Measurements from ENCODE around the gene MEGF10.
"Not testable (repeated sequence)": the region's sequence is repeated elsewhere in the genome, so short reads cannot be mapped to it uniquely, and the experiment has no call there.

MEGF10 gene

GRCh38 chr5:127298656-127299055 lies 8.1 kb downstream of the MEGF10 start:
- DNase-seq, result no peak

DNA sequence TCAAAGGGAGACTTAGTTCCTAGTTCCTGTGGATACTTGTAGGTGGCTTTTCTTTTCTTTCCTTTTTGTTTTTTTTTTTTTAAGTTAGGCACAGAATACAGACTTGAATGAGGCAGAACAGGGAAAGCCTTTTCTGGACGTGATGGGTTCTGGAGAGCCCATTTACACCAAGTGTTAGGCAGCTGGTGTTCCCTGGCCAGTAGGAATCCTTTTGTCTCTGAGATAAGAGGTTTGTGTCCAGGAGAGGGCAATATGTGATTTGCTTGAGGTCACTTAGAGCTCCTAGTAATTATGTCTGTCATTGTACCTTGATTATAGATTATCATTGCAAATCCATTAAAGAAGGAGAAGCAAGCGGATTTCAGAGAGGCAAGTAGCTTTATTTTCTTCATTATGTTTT lies 9.1 kb downstream of the MEGF10 start:
- no peak for DNase-seq

DNA sequence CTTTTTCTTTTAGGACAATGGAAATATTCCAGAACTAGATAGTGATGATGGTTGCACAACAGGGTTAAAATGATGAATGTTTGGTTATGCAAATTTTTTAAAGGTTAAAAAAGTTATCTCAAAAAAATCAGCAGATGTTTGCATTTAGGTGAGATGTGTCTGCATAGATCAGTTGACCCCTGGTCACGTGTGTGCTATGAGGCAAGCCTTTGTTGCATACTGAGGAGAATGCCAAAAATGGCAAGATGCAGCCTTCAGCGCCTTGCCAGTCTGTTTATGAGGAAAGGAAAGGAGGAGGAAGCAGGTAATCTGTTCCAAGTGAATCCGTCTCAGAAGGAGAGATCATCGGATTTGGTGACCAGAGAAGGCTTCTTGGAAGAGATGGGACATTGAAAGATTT lies 11.9 kb downstream of the MEGF10 start:
- no peak for DNase-seq

- DNase-seq, result no peak
These were observed 12.8 kb downstream of the MEGF10 start for GRCh38 chr5:127303404-127303803.

DNA sequence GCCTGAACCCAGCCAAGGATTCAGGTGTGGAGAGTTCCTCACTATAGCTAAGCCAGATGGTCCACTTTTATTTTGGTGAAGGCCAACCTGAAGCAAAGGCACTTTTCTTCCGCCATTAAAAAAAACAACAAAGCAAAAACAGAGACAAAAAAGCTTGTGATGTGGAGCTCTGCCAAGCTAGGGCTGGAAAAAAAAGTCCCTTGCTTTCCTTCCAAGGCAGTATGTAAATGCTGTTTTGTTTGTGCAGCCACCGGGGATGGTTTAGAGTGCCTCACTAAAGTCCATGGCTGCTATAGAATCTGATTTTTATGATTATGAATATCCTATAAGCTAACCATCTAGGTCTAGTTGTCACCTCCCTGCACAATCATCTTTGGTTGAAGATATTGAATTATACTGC lies 14.9 kb downstream of the MEGF10 start:
- no peak for DNase-seq

DNA sequence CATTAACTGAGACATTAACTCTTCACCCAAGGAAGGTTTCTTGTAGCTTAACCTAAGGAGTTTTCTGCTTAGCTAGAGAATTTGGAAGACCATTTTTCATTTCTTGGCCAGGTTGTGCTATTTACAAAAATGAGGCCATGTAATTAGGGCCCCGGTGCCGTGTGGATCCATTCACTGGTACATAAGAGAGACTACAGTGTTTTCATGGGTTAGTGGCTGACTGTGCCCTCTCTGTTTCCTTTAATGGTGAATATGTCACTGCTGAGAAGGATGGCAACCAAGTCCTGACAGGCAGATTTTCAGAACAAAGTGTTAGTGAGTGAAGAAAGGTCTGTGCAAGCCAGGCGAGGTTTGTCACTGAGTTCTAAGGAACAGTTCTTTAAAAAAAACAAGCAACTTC lies 15.4 kb downstream of the MEGF10 start:
- DNase-seq, result no peak

DNA sequence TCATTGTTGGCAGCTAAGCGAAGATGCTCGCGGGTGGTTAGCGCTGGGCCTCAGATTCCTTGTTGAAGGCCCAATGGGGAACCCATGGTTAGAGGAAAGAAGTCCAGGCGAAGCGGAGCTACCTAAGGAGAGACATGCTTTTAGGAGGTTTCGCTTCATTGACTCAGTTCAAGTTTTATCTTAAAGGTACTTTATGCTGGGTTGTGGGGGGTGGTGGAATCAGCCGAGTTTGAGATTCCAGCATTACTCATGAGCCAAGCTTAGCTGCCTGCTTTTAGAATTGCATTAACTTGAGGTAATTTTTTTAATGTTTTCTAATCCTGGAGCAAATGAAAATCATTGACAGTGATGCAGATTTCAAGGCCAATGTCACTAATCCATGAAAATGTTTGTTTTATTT lies 16.1 kb downstream of the MEGF10 start:
- no peak for DNase-seq

DNA sequence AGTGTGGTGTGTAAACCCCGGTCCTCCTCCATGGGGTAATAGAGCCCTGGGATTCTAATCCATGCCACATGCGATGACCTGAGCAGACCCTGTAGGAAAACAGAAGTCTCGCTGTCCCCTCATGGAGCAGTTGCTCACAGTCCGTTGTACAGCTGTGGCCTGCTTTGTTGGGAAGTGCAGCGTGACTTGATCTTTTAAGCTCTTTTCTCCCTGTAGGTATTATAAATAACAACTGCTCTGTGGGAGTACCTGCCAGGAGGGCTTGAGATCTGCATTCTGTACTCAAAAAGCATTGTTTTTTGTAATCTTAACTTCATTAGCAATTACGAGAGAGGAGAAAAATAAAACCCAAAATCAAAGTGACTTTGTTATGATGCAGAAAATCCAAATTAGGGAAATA lies 17.3 kb downstream of the MEGF10 start:
- DNase-seq, result no peak

GRCh38 chr5:127308325-127308724 lies 17.7 kb downstream of the MEGF10 start:
- not testable (repeated sequence) for DNase-seq

DNA sequence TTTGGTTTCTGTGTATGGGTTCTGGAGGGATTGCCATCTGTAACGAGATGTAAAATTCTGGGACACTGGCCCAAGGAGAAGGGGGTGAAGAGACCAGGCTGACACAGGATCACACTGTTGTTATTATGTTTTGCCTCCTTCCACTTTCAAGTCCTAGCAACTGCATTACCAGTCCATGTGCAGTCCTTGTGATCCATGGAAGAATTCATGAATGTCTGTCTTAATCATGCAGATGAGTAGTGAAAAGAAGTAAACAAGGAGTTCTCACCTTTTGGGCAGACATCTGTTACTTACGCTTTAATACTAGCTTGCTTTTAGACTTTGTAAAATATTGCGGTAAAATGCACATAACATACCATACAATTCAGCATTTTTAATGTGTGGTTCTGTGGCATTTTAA lies 18.3 kb downstream of the MEGF10 start:
- no peak for DNase-seq

- peak; percentile 53 for DNase-seq
These were observed 20.8 kb downstream of the MEGF10 start for GRCh38 chr5:127311349-127311748.

- DNase-seq, result no peak
These were observed 21.4 kb downstream of the MEGF10 start for GRCh38 chr5:127311781-127312525.

DNA sequence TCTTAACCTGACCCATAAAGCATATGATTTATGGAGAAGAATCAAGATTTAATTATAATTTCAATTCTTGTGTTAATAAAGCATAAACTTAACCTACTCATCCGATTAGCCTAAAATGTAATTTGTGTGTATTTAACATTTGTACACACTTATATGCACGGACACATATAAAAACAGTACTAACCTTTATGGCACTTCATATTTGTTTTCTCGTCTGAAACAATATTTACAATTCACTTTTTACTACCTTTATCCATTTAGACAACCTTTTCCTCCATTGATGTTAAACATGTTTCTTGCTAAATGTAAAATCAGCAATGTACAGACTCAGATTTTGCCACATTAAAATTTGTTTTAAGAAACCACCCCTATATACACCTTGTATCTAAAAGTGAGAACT lies 22.8 kb downstream of the MEGF10 start:
- no peak for DNase-seq

DNA sequence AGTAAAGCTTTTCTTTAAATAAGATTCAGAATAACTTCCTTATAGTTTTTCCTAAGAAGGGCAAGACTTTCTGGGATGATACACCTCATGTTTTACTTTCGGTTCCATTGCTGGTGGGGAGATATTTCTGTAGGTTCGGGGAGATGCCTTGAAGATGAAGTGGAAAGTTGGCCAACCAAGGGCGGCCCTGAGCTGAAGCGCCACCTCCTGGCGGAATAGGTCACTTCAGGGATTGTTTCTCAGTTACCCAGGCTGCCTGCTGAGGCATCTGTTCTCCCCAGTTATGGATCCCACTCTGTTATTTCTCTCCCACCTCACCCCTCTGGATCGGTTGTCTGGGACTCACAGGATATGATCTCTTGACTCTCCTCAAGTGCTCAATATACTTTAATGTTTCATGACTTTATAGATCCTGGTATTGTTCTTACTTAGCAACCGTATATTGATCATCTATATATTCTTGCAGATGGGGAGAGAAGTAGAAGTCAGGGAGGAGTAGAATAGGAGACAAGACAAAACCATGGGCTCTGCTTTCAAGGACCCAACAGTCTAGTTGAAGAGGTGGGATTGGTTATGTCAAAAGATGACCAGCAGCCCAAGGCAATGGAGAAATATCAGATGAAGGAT lies 23.4 kb downstream of the MEGF10 start:
- peak; percentile 19 for DNase-seq

DNA sequence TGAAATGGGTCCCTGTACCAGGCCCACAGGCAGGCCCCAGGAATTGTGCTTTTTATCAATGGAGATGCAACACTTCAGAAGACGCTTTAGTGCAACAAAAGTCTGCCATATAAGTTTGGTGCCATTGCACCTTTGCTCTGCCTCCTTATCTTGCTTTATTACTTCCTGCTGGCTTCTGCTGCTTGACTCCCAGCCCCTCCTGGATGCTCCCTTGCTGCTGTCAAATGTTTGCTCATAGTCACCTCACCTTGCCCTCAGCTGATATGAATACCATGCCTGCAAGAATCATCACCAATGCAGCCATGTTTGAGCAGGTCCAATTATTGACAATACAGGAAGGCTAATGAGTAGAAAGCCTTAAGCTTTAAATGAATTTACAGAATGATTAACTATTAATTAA lies 25.4 kb downstream of the MEGF10 start:
- DNase-seq, result no peak

DNA sequence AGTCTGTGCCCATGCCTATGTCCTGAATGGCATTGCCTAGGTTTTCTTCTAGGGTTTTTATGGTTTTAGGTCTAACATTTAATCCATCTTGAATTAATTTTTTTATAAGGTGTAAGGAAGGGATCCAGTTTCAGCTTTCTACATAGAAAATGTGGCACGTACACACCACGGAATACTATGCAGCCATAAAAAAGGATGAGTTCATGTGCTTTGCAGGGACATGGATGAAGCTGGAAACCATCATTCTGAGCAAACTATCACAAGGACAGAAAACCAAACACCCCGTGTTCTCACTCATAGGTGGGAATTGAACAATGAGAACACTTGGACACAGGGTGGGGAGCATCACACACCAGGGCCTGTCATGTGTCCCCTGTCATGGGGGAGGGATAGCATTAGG lies 26.8 kb downstream of the MEGF10 start:
- DNase-seq, result not testable (repeated sequence)

- no peak for DNase-seq
These were observed 29.7 kb downstream of the MEGF10 start for GRCh38 chr5:127320032-127320965.

DNA sequence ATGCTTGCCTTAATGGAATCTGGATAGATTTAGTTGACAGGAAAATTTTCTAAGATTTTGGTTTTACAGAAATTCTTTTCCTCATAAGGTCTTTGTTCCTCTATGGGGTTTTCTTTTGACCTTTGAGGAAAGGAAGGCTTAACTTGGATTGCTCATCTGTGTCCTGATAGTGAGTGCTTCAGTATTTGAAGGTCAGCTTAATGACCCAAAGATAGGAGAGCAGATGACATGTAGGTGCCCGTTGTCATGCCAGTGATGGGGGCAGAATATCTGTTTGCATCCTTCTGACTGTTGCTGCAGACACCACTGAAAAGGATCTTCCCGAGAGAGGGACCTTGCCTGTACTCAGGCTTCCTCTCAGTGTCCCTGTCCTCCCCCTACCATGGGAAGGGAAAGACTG lies 30.9 kb downstream of the MEGF10 start:
- no peak for DNase-seq

DNA sequence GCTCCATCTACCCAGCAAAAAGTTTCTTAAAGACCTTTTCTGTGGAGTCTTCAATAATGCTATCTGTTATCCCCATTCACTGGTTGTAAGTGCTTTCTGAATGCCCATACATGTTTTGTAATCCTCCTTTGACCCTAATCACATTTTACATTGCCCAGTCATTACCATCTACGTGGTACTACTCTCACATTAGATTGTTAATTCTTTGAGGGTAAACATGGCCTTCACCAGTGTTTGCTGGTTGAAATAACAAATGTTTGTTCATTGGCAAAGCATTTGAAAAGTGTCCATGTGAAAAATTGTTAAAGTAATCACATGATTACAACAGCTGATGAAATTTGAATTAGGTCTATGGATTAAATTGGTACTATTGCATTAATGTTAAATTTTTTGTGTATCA lies 31.8 kb downstream of the MEGF10 start:
- DNase-seq, result no peak

GRCh38 chr5:127324756-127325155 lies 34.2 kb downstream of the MEGF10 start:
- DNase-seq, result no peak

GRCh38 chr5:127326431-127326830 lies 35.8 kb downstream of the MEGF10 start:
- no peak for DNase-seq

GRCh38 chr5:127326976-127327755 lies 36.6 kb downstream of the MEGF10 start:
- DNase-seq, result no peak

- DNase-seq, result no peak
These were observed 39.5 kb downstream of the MEGF10 start for GRCh38 chr5:127330116-127330515.
